Measurements from ENCODE around the gene LGALS12. TPM values are rescaled to one million over a fixed set of nuclear protein-coding genes. Genes with fewer than 3 reads are reported as not detected.

The LGALS12 gene
- total RNA-seq, 2 donors from 2014 or later: 0.18 to 0.36 TPM

DNA sequence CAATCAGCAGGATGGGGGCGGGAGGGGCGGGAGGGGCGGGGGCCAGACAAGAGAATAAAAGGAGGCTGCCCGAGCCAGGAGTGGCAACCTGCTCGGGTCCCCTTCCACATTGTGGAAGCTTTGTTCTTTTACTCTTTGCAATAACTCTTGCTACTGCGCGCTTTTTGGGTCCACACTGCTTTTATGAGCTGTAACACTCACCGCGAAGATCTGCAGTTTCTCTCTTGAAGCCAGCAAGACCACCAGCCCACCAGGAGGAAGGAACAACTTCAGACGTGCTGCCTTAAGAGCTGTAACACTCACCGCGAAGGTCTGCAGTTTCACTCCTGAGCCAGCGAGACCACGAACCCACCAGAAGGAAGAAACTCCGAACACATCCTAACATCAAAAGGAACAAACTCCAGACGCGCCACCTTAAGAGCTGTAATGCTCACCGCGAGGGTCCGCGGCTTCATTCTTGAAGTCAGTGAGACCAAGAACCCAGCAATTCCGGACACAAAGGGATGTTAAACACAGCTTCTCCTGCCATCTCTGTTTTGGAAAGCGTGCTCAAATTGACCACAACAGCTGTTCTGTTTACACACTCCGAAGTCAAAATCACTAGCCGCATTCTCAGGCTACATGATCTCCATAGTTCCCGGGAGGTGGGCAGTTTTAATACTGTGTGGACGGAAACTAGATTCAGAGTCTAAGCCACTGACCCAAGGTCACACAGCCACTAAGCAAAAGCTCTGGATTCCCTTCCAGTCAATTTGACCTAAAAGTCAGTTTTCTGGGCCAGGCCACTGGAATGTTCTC, 45.4 kb downstream of the LGALS12 start:
- intact Hi-C loops (cut with DNase I, micrococcal nuclease): no loop called here
- DNase-seq: no peak

GRCh38 chr11:63551889-63552266, 46.0 kb downstream of the LGALS12 start:
- intact Hi-C loops (cut with DNase I, micrococcal nuclease): no loop called here
- no peak for DNase-seq
- no peak for ATAC-seq

More for the DNA sequence above, 45.4 kb downstream of the LGALS12 start:
- ATAC-seq: no peak

GRCh38 chr11:63552921-63553320, 47.0 kb downstream of the LGALS12 start:
- peak in 1 of 2 donors; percentile 28 for DNase-seq
- ATAC-seq: peak; percentile 92
- intact Hi-C loops (cut with DNase I, micrococcal nuclease): no loop called here

DNA sequence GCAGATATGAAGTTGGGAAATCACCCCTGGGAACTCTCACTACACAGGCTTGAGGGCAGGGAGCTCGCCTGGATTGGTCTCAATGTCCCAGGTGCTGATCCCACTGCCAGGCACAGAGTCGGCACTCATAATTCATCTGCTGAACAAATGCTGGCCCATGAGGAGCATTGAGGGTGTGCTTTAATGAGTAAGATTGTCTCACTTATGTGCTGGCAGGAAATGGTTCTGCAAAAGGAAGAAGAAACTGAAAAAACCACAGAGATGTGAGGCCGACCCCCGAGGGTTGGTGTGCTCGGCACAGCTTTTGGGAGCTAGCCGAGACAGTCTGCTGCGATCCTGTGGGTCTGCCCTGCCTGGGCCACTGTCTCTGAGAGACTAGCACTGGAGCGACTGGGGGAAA, 47.9 kb downstream of the LGALS12 start:
- DNase-seq: no peak
- no peak for ATAC-seq
- intact Hi-C loops (cut with DNase I, micrococcal nuclease): no loop called here

DNA sequence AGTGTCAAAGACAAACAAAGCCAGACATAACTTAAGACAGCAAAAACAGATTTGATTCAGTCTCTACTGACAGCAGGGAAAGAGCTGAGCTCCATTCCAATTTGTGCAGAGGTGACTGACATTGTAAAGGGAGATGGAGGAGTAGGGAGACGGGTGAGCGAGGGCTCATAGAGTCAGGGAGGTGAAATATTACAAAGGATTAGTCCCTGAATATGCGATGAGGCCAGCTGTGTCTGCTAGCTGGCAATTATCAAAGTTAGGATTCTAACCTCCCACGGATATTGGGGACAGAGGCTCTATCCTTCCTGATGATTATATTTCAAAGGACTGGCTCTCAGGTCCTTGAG, 49.0 kb downstream of the LGALS12 start:
- DNase-seq: no peak
- intact Hi-C loops (cut with DNase I, micrococcal nuclease): no loop called here
- no peak for ATAC-seq

GRCh38 chr11:63556404-63557013, 50.6 kb downstream of the LGALS12 start:
- ATAC-seq (no peak), DNase-seq (no peak)
- intact Hi-C loops (cut with DNase I, micrococcal nuclease): no loop called here

DNA sequence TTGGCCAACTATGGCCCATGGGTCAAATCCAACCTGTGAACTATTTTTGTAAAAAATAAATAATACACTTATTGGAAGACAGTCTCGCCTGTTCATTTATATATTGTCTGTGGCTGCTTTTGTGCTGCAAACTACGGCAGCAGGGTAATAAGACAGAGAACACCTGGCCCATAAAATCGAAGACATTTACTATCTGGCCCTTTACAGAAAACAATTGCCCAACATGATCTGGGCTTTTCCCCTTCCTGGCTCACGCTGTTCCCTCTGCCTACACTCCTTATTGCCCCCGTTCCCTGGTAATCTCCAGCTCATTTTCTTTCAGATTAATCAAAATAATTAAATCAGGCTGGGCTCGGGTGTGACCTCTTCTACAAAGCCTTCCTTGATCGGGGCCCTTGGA, 51.7 kb downstream of the LGALS12 start:
- ATAC-seq (no peak), DNase-seq (no peak)
- intact Hi-C loops (cut with DNase I, micrococcal nuclease): no loop called here

- intact Hi-C loops (cut with DNase I, micrococcal nuclease): no loop called here
- DNase-seq: no peak
- ATAC-seq: peak; percentile 12
These were observed 52.7 kb downstream of the LGALS12 start for GRCh38 chr11:63558459-63559157.

GRCh38 chr11:63560506-63561180, 54.8 kb downstream of the LGALS12 start:
- ATAC-seq (peak; percentile 26), DNase-seq (peak; percentile 39 to 71)
- intact Hi-C loops (cut with DNase I, micrococcal nuclease): no loop called here

GRCh38 chr11:63563201-63564055, 57.5 kb downstream of the LGALS12 start, which contains the start of gene PLAAT2:
TSS of gene PLAAT2 (minus strand) at chr11:63563379. CDS start at chr11:63563324, 55 bp downstream.
- intact Hi-C loops (cut with DNase I, micrococcal nuclease): no loop called here
- DNase-seq (no peak), ATAC-seq (peak; percentile 2)

GRCh38 chr11:63564056-63564774, 58.3 kb downstream of the LGALS12 start:
- ATAC-seq: peak; percentile 30
- intact Hi-C loops (cut with DNase I, micrococcal nuclease): no loop called here
- DNase-seq: peak in 1 of 2 donors; percentile 43

GRCh38 chr11:63564784-63565350, 59.0 kb downstream of the LGALS12 start:
- intact Hi-C loops (cut with DNase I, micrococcal nuclease): no loop called here
- DNase-seq: peak; percentile 73 to 84
- ATAC-seq: peak; percentile 86

Other genes starting within 250 kb of the LGALS12 start
- not detected for gene SLC22A9, start 136.3 kb upstream of the LGALS12 start, total RNA-seq
- 1 to 10 TPM in 1 of 2 donors, under 1 TPM in 1; 0.21 to 1.1 TPM for gene PLAAT5, start 14.9 kb upstream of the LGALS12 start, total RNA-seq
- 10 to 100 TPM; 43.9 to 51.4 TPM for gene PLAAT4, start 30.7 kb downstream of the LGALS12 start, total RNA-seq
- gene PLAAT2, start 57.3 kb downstream of the LGALS12 start, total RNA-seq: 10 to 100 TPM in 1 of 2 donors, 1 to 10 TPM in 1; 3.8 to 53.6 TPM
- 1 to 10 TPM; 5.9 to 6.6 TPM for gene PLAAT3, start 108.3 kb downstream of the LGALS12 start, total RNA-seq
- gene ATL3, start 165.3 kb downstream of the LGALS12 start, total RNA-seq: 10 to 100 TPM; 54.5 to 56.6 TPM
- gene RTN3, start 175.4 kb downstream of the LGALS12 start, total RNA-seq: 100 to 1,000 TPM; 121 to 124 TPM

Measured in left colon (tissue), 2 donors.